ENCODE data around the gene TOR2A. TPM values are rescaled to one million over a fixed set of nuclear protein-coding genes. Genes with fewer than 3 reads are reported as not detected.

TOR2A gene
- total and polyA plus RNA-seq, 2 donors from 2014 or later, result 12.7 to 14.5 TPM

DNA sequence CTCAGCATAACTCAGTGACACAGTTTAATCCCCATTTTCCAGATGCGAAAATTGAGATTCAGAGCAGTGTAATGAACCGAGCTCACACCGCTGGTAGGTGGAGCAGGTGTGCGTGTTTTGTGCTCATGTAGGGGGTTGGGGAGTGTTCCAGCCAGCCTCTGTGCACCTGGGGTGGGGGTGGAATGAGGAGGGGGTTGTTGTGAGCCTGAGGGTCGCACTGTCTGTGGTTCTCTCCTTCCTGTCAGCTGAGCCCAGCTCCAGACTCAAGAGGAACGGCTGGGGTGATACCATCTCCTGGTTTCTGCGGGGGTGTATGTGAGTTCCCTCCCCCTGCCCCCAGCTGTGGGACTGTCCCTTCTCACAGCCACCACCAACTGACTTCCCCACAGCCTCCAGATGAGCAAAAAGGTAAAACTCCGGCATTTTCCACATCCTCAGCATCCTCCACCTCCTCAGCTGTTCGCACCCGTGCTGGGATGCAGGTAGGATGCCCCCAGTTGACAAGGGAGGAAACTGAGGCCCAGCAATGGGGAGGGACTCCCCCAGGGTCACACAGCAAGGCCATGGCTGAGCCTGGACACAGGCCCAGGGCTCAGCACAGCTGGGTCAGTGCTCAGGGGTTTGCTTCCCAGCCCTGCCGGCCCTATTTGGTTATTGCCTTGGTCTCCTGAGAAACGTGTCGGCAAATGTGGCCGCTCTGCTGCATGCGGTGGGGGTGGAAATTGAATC is 41.3 kb upstream of the TOR2A start:
- Histone ChIP-seq H3K27ac (ENCODE audit: low read depth in 2 of 2, low read length in 2 of 2) (no peak overlapping the region), H3K9ac (ENCODE audit: low read length in 3 of 3) (no peak overlapping the region), H3K4me1 (ENCODE audit: control insufficient read depth in 2 of 3, insufficient read depth in 2 of 3, low read depth in 1 of 3, low read length in 3 of 3) (no peaks in the 10 kb centered on the region), H3K4me3 (ENCODE audit: low read length in 3 of 3) (no peak overlapping the region), H3K27me3 (ENCODE audit: control insufficient read depth, insufficient read depth, low read length) (no peaks in the 10 kb centered on the region), H3K9me3 (ENCODE audit: control insufficient read depth in 2 of 3, insufficient read depth in 1 of 3, low read length in 3 of 3) (no peaks in the 10 kb centered on the region), H3K36me3 (ENCODE audit: control insufficient read depth in 2 of 3, insufficient read depth in 3 of 3, low read length in 3 of 3) (no peaks in the 10 kb centered on the region)
- intact Hi-C loops (cut with DNase I), result loop anchor here (5.0 kb wide), 1 partner anchor 34 kb away; no protein-coding TSS in a partner anchor
- DNase-seq (peak in 2 of 5 donors; percentile 46 to 49), FAIRE-seq (no peak)
- no peak for TF ChIP-seq CTCF (IDR thresholded peaks at IDR 0.05; ENCODE audit: borderline replicate concordance, extremely low read depth, insufficient read depth)

- no peak for DNase-seq
- no peaks in the 10 kb centered on the region for H3K36me3 ChIP-seq (ENCODE audit: control insufficient read depth in 2 of 3, insufficient read depth in 3 of 3, low read length in 3 of 3)
- no peak for FAIRE-seq
- peaks cover 0 to 10% (median 0%) of the 10 kb centered on the region in 3 donors for H3K4me1 ChIP-seq (ENCODE audit: control insufficient read depth in 2 of 3, insufficient read depth in 2 of 3, low read depth in 1 of 3, low read length in 3 of 3)
- H3K9me3 ChIP-seq (ENCODE audit: control insufficient read depth in 2 of 3, insufficient read depth in 1 of 3, low read length in 3 of 3), result no peaks in the 10 kb centered on the region
- no peaks in the 10 kb centered on the region for H3K27me3 ChIP-seq (ENCODE audit: control insufficient read depth, insufficient read depth, low read length)
- H3K4me3 ChIP-seq (ENCODE audit: low read length in 3 of 3), result no peak overlapping the region
- intact Hi-C loops (cut with DNase I), result no loop called here
- H3K9ac ChIP-seq (ENCODE audit: low read length in 3 of 3), result no peak overlapping the region
- no peak overlapping the region for H3K27ac ChIP-seq (ENCODE audit: low read depth in 2 of 2, low read length in 2 of 2)
- TF ChIP-seq CTCF (IDR thresholded peaks at IDR 0.05; ENCODE audit: borderline replicate concordance, extremely low read depth, insufficient read depth), result no peak
These were observed 38.9 kb upstream of the TOR2A start for GRCh38 chr9:127773981-127774380.

- TF ChIP-seq CTCF (IDR thresholded peaks at IDR 0.05; ENCODE audit: borderline replicate concordance, extremely low read depth, insufficient read depth), result no peak
- DNase-seq, result no peak
- no peak for FAIRE-seq
- H3K36me3 ChIP-seq (ENCODE audit: control insufficient read depth in 2 of 3, insufficient read depth in 3 of 3, low read length in 3 of 3), result no peaks in the 10 kb centered on the region
- H3K27me3 ChIP-seq (ENCODE audit: control insufficient read depth, insufficient read depth, low read length), result no peaks in the 10 kb centered on the region
- intact Hi-C loops (cut with DNase I), result no loop called here
- no peaks in the 10 kb centered on the region for H3K9me3 ChIP-seq (ENCODE audit: control insufficient read depth in 2 of 3, insufficient read depth in 1 of 3, low read length in 3 of 3)
- H3K9ac ChIP-seq (ENCODE audit: low read length in 3 of 3), result no peak overlapping the region
- H3K4me3 ChIP-seq (ENCODE audit: low read length in 3 of 3), result no peak overlapping the region
- H3K27ac ChIP-seq (ENCODE audit: low read depth in 2 of 2, low read length in 2 of 2), result no peak overlapping the region
- H3K4me1 ChIP-seq (ENCODE audit: control insufficient read depth in 2 of 3, insufficient read depth in 2 of 3, low read depth in 1 of 3, low read length in 3 of 3), result peaks cover 0 to 10% (median 0%) of the 10 kb centered on the region in 3 donors
These were observed 38.2 kb upstream of the TOR2A start for GRCh38 chr9:127773272-127773671.
